ENCODE measurements around the gene SBNO2.

The SBNO2 gene

DNA sequence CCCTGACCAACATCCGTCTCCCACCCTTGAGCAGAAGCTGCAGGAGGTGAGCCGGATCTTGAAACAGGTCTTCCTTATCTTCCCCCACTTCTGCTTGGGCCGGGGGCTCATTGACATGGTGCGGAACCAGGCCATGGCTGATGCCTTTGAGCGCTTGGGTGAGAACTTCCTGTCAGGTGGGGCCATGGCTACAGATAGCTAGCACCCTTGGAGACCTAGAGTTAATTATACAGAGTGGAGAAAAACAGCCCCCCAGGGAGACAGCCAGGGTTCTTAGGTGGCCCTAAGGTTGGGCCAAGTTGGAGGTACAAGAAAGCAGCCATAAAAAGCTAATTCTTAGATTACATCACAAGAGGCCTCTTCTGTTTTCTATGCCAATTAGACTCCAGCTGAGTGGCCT, 116.0 kb downstream of the SBNO2 start:
- TF ChIP-seq, protein P1, sequence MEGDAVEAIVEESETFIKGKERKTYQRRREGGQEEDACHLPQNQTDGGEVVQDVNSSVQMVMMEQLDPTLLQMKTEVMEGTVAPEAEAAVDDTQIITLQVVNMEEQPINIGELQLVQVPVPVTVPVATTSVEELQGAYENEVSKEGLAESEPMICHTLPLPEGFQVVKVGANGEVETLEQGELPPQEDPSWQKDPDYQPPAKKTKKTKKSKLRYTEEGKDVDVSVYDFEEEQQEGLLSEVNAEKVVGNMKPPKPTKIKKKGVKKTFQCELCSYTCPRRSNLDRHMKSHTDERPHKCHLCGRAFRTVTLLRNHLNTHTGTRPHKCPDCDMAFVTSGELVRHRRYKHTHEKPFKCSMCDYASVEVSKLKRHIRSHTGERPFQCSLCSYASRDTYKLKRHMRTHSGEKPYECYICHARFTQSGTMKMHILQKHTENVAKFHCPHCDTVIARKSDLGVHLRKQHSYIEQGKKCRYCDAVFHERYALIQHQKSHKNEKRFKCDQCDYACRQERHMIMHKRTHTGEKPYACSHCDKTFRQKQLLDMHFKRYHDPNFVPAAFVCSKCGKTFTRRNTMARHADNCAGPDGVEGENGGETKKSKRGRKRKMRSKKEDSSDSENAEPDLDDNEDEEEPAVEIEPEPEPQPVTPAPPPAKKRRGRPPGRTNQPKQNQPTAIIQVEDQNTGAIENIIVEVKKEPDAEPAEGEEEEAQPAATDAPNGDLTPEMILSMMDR (conservative IDR thresholded peaks at IDR 0.05; ENCODE audit: low read depth, low read length), result no peak
- no peak overlapping the region for H3K27ac ChIP-seq
- H3K27me3 ChIP-seq (ENCODE audit: insufficient read depth, low read depth), result no peaks in the 10 kb centered on the region
- no peak overlapping the region for H3K4me3 ChIP-seq (IDR thresholded peaks at IDR 0.05; ENCODE audit: insufficient read depth, low read depth, low read length)
- no peaks in the 10 kb centered on the region for H3K4me1 ChIP-seq (ENCODE audit: low read depth, poor library complexity, severe bottlenecking)
- H3K36me3 ChIP-seq (ENCODE audit: insufficient read depth), result no peaks in the 10 kb centered on the region
- H4K20me1 ChIP-seq (ENCODE audit: insufficient read depth), result no peaks in the 10 kb centered on the region
- no peak overlapping the region for H3K4me2 ChIP-seq
- no peak overlapping the region for H2AFZ ChIP-seq (ENCODE audit: low read depth)
- H3K9ac ChIP-seq, result no peak overlapping the region
- no peaks in the 10 kb centered on the region for H3K79me2 ChIP-seq (ENCODE audit: insufficient read depth, low read depth)

All from KMS-11 (cell line).